AG09319 (cell line): ENCODE data around the gene COG3.
A peak's percentile ranks its signal among the peaks of the same experiment; 100 is the strongest.

ENCODE experiments used
- DNase-seq: peaks from one replicate; pipeline ENCODE4 v3.0.0-alpha.2; 2010; ENCODE audit warnings: low read depth; ENCODE audit errors: extremely low read depth
- TF ChIP-seq, protein P1 (sequence below): IDR thresholded peaks from 2 replicates; pipeline ENCODE4 v1.5.1; 2011; ENCODE audit warnings: low read depth, mild to moderate bottlenecking, inconsistent platforms, low read length, moderate library complexity

COG3 gene

DNA sequence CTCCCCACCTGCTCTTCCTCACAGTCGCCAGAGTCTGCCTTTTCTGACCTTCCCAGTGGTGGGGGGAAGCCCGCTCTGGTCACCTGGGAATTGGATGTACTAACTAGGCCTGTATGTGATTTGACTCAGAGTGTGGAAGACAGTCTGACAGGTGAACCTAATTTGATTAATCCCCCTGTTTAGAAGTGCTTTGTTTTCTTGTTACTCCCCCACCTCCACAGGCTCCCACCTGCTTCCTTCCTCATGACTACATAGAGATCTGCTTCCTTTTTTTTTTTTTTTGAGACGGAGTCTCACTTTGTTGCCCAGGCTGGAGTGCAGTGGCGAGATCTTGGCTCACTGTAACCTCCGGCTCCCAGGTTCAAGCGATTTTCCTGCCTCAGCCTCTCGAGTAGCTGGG, 44.0 kb downstream of the COG3 start:
- no peak for DNase-seq
- TF ChIP-seq, protein P1, sequence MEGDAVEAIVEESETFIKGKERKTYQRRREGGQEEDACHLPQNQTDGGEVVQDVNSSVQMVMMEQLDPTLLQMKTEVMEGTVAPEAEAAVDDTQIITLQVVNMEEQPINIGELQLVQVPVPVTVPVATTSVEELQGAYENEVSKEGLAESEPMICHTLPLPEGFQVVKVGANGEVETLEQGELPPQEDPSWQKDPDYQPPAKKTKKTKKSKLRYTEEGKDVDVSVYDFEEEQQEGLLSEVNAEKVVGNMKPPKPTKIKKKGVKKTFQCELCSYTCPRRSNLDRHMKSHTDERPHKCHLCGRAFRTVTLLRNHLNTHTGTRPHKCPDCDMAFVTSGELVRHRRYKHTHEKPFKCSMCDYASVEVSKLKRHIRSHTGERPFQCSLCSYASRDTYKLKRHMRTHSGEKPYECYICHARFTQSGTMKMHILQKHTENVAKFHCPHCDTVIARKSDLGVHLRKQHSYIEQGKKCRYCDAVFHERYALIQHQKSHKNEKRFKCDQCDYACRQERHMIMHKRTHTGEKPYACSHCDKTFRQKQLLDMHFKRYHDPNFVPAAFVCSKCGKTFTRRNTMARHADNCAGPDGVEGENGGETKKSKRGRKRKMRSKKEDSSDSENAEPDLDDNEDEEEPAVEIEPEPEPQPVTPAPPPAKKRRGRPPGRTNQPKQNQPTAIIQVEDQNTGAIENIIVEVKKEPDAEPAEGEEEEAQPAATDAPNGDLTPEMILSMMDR = no peak

DNA sequence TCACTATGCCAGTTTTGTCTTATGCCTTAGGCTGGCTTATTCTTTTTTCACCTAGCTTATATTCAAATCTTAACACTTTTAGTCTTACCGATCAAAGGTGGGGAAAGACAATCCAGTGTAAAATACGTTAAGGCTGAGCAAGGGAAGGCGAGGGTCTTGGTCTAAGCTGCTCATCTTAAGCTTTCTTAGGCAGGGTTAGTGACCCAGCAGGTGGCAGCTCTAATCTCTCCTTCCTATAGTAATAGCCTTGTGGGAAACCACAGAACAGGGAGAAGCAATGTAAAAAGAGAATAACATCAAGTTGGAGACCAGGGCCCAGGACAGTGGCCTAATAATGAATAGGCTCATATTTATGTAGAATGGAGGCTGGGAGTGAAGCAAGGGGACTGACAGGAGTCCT, 45.9 kb downstream of the COG3 start:
- DNase-seq = no peak
- TF ChIP-seq, protein P1 = no peak

DNA sequence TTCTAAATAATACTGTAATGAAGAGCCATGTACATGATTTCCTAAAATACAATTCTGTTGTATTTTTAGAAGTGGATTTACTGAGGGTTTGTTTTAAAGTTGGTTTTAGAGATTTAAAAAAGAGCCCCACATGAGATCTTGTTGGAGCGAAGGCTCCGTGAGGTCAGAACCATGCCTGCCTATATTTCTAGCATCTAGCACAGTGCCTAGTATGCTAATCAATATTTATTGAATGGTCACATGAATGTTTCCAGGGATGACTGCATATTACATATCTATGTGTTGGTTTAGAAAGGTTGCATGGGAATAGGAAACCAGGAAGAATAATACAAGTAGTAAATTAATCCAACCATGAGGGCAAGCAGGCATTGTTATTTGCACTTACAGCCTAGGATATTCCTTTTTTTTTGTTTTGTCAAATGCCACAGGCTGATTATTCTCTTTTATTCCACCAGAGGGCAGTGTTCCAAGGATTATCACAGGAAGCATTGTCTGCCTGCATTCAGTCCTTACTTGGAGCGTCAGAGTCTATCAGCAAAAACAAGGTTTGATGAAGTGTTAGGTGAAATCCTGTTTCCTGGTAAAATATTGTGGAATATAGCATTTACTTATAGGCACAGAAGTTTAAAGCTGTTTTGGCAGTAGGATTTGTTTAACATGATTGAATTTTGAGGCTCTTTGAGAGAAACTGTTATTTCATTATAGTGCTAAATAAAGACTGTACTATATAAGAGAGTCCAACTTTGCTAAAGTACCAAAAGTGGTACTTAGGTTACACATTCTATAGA, 46.8 kb downstream of the COG3 start:
- peak; percentile 37 for DNase-seq
- TF ChIP-seq, protein P1 = peak; percentile 72

DNA sequence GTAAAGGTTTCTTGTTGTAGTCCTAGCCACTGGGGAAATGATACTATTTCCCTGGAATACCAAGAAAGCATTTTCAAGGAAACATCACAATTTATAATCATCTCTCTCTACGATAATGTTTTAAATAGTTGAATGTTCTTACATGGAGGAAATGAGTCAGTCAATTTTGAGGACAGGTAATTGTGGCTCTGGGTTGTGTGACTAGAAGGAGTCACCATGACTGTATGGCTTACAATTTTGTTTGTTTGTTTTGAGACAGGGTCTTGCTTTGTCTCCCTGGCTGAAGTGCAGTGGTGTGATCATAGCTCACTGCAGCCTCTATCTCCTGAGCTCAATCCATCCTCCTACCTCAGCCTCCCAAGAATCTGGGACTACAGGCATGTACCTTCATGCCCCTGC, 47.4 kb downstream of the COG3 start:
- no peak for DNase-seq
- TF ChIP-seq, protein P1 = no peak

DNA sequence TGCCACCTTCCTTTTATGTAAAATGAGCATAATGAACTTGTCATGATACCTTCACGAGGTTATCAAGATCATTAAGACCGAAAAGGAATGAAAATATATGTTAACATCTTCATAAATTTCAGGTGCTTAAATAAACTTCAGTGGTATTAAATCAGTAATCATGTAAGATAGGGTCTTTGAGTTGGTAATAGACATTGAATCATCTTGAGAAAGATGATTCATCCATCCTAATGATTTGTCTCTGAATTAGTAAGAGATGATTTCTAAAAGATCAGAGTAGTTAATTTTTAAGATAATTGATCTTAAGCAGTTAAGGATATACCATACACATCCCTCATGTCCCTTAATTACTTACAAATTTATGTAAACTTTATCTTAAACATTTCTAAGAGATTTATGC, 52.0 kb downstream of the COG3 start:
- TF ChIP-seq, protein P1 = no peak
- DNase-seq = no peak

DNA sequence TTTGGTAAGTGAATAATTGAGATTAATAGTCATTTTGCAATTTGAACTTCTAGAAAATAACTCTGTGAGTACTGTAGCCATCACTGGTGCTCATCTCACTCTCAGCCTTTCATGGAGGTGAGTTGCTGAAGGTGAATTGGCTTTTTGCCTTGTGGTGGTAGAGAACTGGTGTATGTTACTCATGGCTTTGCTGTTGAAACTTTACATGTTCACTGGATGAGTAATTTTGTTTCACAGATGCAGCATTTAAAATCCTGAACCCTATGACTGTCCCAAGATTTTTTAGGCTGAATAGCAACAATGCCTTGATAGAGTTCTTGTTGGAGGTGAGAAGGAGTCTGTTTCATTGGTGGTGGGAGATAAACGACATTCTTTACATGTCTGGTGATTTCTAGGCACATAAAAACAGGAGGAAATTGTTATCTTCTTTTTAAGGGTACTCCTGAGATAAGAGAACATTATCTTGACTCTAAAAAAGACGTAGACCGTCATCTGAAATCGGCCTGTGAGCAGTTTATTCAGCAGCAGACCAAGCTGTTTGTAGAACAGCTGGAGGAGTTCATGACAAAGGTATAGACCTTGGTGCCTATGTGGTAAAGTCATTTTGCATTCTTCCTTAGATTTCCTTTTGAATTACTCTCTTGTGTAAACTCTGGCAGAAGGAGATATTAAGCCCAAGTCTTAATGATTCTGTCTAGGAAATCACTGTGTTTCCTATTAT, 53.9 kb downstream of the COG3 start:
- TF ChIP-seq, protein P1 = no peak
- DNase-seq = no peak

DNA sequence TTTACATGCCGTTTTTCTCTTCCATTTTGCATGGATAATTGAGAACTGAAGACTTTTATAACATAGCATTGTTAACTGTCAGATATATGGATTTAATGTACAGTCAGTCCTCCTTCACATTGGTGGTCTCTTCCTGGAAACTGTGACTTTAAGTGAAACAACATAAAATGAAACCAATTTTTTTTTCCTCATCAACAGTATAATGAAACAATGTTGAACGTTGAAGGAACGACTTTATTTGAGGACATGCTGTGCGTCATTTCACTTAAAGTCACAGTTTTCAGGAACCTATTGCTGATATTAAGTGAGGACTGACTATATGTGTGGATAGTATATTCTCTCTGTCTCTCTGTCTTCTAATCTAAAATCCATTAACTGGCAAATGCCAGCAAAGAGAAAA, 54.8 kb downstream of the COG3 start:
- DNase-seq = no peak
- TF ChIP-seq, protein P1 = no peak
